Measurements from ENCODE around the gene NLRP8.

DNA sequence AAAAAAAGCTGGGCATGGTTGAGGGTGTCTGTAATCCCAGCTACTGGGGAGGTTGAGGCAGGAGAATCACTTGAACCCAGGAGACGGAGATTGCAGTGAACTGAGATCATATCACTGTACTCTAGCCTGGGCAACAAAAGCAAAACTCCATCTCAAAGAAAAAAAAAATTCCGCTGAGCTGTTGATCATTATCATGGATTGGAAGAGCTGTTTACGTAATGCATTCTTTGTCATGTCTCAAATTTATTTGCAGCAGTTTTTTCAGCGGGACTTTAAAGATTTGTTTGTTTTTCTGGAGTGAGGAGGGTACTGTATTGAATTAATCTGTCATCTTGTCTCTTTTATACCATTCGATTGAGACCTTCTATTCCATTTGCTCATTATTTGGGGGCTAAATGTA lies 43.2 kb downstream of the NLRP8 start:
- TF ChIP-seq EZH2 (IDR thresholded peaks at IDR 0.05; ENCODE audit: low read length, unreplicated experiment) (no peak), CTCF (conservative IDR thresholded peaks at IDR 0.05; ENCODE audit: low read depth, low read length) (no peak), EZH2phosphoT487 (IDR thresholded peaks at IDR 0.05; ENCODE audit: borderline replicate concordance, low read length) (no peak)

Data from PC-3 (cell line).